Testis (tissue), 3 donors: Measurements from ENCODE around the gene CLEC4D. TPM values are rescaled to one million over a fixed set of nuclear protein-coding genes. Genes with fewer than 3 reads are reported as not detected.

Experiments used
- DNase-seq: peaks from one replicate; pipeline ENCODE4 v3.0.0-alpha.2; 2019
- H3K27ac ChIP-seq, 2 donors: fragments of 200-600 bp; sonication (generic); one replicate each; pipeline ENCODE4 v1.5.1; 2019
- H3K27me3 ChIP-seq: fragments of 200-600 bp; sonication (generic); one replicate; pipeline ENCODE4 v1.5.1; 2019
- H3K36me3 ChIP-seq: fragments of 200-600 bp; sonication (generic); one replicate; pipeline ENCODE4 v1.5.1; 2017; ENCODE audit warnings: low read depth; ENCODE audit errors: missing control alignments
- H3K4me1 ChIP-seq: fragments of 200-600 bp; sonication (generic); one replicate; pipeline ENCODE4 v1.5.1; 2019
- H3K4me3 ChIP-seq, 2 donors: fragments of 200-600 bp; sonication (generic); one replicate each; pipeline ENCODE4 v1.5.1; 2017 to 2019
- H3K9me3 ChIP-seq: fragments of 200-600 bp; sonication (generic); one replicate; pipeline ENCODE4 v1.5.1; 2017
- POLR2A ChIP-seq: fragments of 450-650 bp; IDR thresholded peaks from one replicate; pipeline ENCODE4 v1.6.1; 2017; ENCODE audit warnings: antibody characterized with exemption, mild to moderate bottlenecking, moderate library complexity
- WGBS, 2 donors: methylation state at CpG; one replicate each; pipeline ENCODE4 v1.1.5; 2018; 5-methylcytosine and 5-hydroxymethylcytosine counted together
- intact Hi-C: fragments of 100-400 bp; cut with DNase I; formaldehyde crosslinking; loops from one replicate; pipeline ENCODE4 v1.15.1; 2023; ENCODE audit warnings: low total_unique reads
- polyA plus RNA-seq: library from polyadenylated mRNA; stranded (reverse); fragments of 350-450 nt; fragmentation: Illumina TruSeq; extraction: RNeasy Lipid Tissue Mini Kit (QIAGEN cat#74804); gene quantifications from one replicate; pipeline ENCODE4 v1.2.3, GENCODE V29; 2014; ENCODE audit warnings: low read depth, low replicate concordance; ENCODE audit not compliant: insufficient read depth
- total RNA-seq, 2 donors: library from RNA; depleted of rRNA; stranded (reverse); fragments of >200 nt; gene quantifications; one replicate each; pipeline ENCODE4 v1.2.3, GENCODE V29; 2016
- TF ChIP-seq, protein P1 (sequence below), 3 experiments: fragments of 450-650 bp in 2 of 3; fragments of 200-600 bp in 1 of 3; sonication (generic) in 1 of 3; IDR thresholded peaks; one replicate each; pipeline ENCODE4 v1.5.1; 2016 to 2019; ENCODE audit warnings: antibody characterized with exemption in 3 of 3, mild to moderate bottlenecking in 2 of 3, moderate library complexity in 1 of 3

CLEC4D gene
- total and polyA plus RNA-seq, 3 donors from 2014 or later = 0.31 TPM; not detected in 1

DNA sequence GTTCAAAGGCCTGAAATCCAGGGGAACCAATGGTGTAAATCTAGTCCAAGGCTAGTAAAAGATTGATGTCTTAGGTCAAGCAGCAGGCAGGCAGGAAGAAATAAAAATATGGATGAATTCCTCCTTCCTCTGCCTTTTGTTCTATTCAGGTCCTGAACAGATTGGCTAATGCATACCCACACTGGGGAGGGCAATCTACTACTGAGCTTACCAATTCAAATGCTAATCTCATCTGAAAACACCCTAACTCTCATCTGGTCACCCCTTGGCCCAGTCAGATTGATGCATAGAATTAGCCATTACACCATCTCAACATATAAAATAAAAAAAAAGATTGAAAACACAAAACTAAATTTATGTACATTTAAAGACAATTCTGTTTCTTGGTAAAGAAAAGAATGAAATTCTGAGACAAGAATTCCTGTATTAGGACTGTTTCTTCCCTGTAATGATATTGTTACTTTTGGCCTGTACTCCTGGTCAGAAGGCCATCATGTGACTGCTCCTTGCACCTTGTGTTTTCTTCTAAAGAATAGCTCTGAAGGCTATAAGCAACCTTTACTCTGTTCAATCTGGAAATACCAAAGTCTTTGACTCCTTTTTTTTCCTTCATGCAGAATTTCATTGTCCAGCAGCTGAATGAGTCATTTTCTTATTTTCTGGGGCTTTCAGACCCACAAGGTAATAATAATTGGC is 37.6 kb upstream of the CLEC4D start:
- Histone ChIP-seq H3K4me1 (no peaks in the 10 kb centered on the region), H3K9me3 (no peaks in the 10 kb centered on the region), H3K27ac (no peak overlapping the region), H3K4me3 (no peak overlapping the region), H3K27me3 (no peaks in the 10 kb centered on the region), H3K36me3 (no peaks in the 10 kb centered on the region)
- intact Hi-C loops = no loop called here
- TF ChIP-seq, protein P1, sequence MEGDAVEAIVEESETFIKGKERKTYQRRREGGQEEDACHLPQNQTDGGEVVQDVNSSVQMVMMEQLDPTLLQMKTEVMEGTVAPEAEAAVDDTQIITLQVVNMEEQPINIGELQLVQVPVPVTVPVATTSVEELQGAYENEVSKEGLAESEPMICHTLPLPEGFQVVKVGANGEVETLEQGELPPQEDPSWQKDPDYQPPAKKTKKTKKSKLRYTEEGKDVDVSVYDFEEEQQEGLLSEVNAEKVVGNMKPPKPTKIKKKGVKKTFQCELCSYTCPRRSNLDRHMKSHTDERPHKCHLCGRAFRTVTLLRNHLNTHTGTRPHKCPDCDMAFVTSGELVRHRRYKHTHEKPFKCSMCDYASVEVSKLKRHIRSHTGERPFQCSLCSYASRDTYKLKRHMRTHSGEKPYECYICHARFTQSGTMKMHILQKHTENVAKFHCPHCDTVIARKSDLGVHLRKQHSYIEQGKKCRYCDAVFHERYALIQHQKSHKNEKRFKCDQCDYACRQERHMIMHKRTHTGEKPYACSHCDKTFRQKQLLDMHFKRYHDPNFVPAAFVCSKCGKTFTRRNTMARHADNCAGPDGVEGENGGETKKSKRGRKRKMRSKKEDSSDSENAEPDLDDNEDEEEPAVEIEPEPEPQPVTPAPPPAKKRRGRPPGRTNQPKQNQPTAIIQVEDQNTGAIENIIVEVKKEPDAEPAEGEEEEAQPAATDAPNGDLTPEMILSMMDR (IDR thresholded peaks at IDR 0.05) = no peak
- TF ChIP-seq POLR2A = no peak
- no peak for DNase-seq

DNA sequence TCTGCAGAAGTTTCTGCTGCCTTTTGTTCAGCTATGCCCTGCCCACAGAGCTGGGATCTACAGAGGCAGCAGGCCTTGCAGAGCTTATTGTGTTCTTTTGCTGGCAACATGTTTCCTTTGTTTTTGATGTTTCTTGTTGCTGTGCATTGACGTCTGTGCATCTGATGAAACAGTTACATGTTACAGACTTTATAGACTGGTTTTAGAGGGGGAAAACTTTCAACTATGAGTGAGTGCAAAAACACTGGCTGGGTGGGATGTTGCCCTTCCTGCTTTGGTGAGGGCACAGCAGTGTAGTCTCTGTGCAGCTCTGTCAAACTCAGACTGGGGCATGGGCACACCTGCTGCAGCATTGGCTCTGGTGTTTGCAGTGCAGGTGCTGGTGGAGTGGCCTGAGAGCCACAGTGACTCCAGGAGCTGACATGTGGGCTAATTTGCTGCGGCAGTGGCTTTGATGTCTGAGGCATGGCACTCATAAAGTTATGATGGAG is 30.7 kb upstream of the CLEC4D start:
- TF ChIP-seq, protein P1 (IDR thresholded peaks at IDR 0.05) = no peak
- TF ChIP-seq POLR2A = no peak
- Histone ChIP-seq H3K36me3 (no peaks in the 10 kb centered on the region), H3K27me3 (no peaks in the 10 kb centered on the region), H3K4me3 (no peak overlapping the region), H3K4me1 (no peaks in the 10 kb centered on the region), H3K9me3 (no peaks in the 10 kb centered on the region), H3K27ac (no peak overlapping the region)
- no peak for DNase-seq
- WGBS, 2 donors = 73 to 87% methylated on average over 2 of the region's 2 CpGs
- intact Hi-C loops = no loop called here

DNA sequence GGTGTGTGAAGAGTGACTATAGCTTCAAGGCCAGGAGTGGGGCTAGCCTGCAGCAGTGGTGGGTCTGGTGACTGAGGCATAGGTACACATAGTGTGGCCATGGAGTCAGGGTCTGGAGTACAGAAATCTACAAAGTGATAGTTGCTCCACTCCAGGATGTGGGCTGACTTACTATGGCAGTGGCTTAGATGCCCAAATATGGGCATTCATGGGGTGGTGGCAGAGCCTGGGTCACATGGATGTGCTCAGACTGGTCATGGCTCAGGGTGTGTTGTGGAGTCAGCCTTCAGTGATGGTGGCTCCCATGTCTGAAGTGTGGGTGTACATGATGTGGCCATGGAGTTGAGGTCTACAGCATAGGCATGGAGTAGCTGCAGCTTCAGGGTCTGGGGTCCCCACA is 30.2 kb upstream of the CLEC4D start:
- Histone ChIP-seq H3K4me1 (no peaks in the 10 kb centered on the region), H3K4me3 (no peak overlapping the region), H3K27me3 (no peaks in the 10 kb centered on the region), H3K9me3 (no peaks in the 10 kb centered on the region), H3K27ac (no peak overlapping the region), H3K36me3 (no peaks in the 10 kb centered on the region)
- no peak for TF ChIP-seq POLR2A
- TF ChIP-seq, protein P1 (IDR thresholded peaks at IDR 0.05) = no peak
- intact Hi-C loops = no loop called here
- no peak for DNase-seq

DNA sequence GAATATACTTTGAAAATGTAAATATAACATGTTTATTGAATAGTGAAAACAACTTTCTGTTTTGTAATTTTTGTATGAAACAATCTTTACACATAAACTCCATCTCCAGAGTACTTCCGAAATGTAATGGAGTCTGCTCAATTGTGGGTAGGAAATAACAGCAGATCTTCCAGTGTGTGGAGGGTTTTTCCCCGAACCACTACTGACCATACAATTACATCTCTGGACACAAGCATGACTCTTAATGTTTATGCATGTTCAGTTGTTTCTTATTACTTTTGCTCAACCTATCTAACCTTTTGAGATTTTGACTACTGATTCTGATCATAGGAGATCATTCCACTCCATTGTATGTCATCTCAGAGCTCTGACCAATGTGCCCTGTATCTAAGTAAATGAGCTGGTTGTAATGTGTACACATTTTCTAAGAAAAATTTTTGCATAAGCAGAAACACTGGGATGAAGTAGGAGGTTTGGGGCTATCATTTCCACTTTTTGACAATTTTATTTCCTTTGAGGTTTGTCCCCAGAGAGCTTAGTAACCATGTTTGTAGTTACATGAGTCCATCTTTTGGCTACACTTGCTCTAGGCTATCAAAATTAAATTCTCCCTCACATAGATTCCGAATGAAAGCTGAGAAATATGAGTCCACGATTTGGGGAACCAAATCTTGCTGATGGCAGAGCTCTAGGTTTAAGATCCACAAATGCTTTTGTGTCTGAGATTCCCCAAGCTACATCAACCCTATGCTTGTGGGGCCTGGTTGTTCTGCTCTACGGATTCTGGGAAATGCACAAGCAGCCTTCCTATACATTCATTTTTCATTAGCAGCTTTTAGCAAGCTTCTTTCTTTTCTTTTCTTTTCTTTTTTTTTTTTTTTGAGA is 21.4 kb upstream of the CLEC4D start:
- no peaks in the 10 kb centered on the region for H3K36me3 ChIP-seq
- no peaks in the 10 kb centered on the region for H3K4me1 ChIP-seq
- TF ChIP-seq, protein P1 (IDR thresholded peaks at IDR 0.05) = no peak
- no peak for TF ChIP-seq POLR2A
- intact Hi-C loops = no loop called here
- 85 to 87% methylated on average over 5 of the region's 5 CpGs for WGBS, 2 donors
- no peak for DNase-seq
- no peaks in the 10 kb centered on the region for H3K9me3 ChIP-seq
- no peak overlapping the region for H3K27ac ChIP-seq
- H3K27me3 ChIP-seq = no peaks in the 10 kb centered on the region
- H3K4me3 ChIP-seq = no peak overlapping the region
